IPS-11a (cell line): Measurements from ENCODE around the gene TEX11.

Experiments
- H3K4me3 ChIP-seq: one replicate; pipeline ENCODE4 v1.5.1; 2013; ENCODE audit warnings: low read depth, low read length, control low read depth

TEX11 gene

GRCh38 chrX:70500826-70501225 is 407.7 kb downstream of the TEX11 start:
- no peak overlapping the region for H3K4me3 ChIP-seq

GRCh38 chrX:70498129-70498528 is 410.4 kb downstream of the TEX11 start:
- H3K4me3 ChIP-seq, result no peak overlapping the region

- H3K4me3 ChIP-seq, result no peak overlapping the region
Measured at GRCh38 chrX:70497026-70497425, 411.5 kb downstream of the TEX11 start.

- no peak overlapping the region for H3K4me3 ChIP-seq
Measured at GRCh38 chrX:70496491-70496890, 412.0 kb downstream of the TEX11 start.

- no peak overlapping the region for H3K4me3 ChIP-seq
Measured at GRCh38 chrX:70494441-70494840, 414.1 kb downstream of the TEX11 start.

- H3K4me3 ChIP-seq, result no peak overlapping the region
Measured at GRCh38 chrX:70488856-70489255, 419.7 kb downstream of the TEX11 start.

- H3K4me3 ChIP-seq, result no peak overlapping the region
Measured at GRCh38 chrX:70485466-70485865, 423.0 kb downstream of the TEX11 start.

GRCh38 chrX:70482300-70482699 is 426.2 kb downstream of the TEX11 start:
- no peak overlapping the region for H3K4me3 ChIP-seq

- H3K4me3 ChIP-seq, result no peak overlapping the region
Measured at GRCh38 chrX:70481471-70482270, 426.8 kb downstream of the TEX11 start.

- H3K4me3 ChIP-seq, result no peak overlapping the region
Measured at GRCh38 chrX:70480660-70481018, 427.9 kb downstream of the TEX11 start.

- H3K4me3 ChIP-seq, result no peak overlapping the region
Measured at GRCh38 chrX:70479922-70480659, 428.4 kb downstream of the TEX11 start.

- no peak overlapping the region for H3K4me3 ChIP-seq
Measured at GRCh38 chrX:70479247-70479921, 429.1 kb downstream of the TEX11 start.
